RPMI7951 (cell line): ENCODE measurements around the gene TRIM71. TPM values are rescaled to one million over a fixed set of nuclear protein-coding genes. Genes with fewer than 3 reads are reported as not detected.

Experiments
- DNase-seq: peaks from one replicate; pipeline ENCODE4 v3.0.0-alpha.2; 2012; ENCODE audit warnings: low read depth
- total RNA-seq: library from RNA; depleted of rRNA; stranded (reverse); fragments of >200 nt; shearing (Covaris generic); gene quantifications from 2 replicates; pipeline ENCODE4 v1.2.3, GENCODE V29; 2014

Gene TRIM71
- total RNA-seq, 1 experiment from 2014 or later, result not detected

DNA sequence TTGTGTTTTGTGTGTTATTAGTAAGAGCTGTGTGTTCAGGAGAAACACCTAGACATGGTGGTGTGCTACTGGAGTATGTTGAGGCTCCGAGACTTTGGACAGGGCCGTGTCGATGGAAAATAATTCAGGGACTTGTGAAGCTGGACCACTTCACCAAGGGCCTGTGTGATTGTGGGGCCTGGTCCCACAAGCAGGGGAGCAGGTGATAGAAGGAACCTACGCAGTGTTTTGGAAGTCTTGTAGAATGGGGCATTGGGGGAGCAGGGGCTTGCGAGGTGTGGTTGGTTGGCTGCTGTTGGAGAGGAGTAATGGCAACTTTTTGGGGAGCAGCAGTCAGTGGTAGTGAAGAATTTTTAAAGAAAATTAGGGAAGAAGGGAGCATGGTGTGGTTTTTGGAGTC is 48.7 kb downstream of the TRIM71 start:
- DNase-seq, result no peak

DNA sequence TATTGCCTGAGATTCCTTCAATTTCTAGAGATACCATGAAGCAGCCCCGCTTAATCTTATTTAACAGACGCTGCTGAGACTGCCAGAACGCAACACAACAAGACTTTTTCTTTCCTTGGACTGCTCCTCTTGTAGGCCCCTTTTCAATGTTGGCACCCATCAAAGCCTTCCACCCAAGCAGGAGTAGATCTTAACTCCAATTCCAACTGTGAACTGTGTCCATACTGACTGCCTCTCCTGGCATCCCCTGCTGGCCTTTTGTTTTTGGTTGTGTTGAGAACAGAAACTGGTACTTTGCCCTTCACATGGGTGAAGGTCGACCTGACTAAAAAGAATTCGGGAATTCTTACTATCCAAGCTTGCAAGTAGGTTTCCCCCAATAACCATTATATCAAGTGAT is 50.2 kb downstream of the TRIM71 start:
- no peak for DNase-seq

DNA sequence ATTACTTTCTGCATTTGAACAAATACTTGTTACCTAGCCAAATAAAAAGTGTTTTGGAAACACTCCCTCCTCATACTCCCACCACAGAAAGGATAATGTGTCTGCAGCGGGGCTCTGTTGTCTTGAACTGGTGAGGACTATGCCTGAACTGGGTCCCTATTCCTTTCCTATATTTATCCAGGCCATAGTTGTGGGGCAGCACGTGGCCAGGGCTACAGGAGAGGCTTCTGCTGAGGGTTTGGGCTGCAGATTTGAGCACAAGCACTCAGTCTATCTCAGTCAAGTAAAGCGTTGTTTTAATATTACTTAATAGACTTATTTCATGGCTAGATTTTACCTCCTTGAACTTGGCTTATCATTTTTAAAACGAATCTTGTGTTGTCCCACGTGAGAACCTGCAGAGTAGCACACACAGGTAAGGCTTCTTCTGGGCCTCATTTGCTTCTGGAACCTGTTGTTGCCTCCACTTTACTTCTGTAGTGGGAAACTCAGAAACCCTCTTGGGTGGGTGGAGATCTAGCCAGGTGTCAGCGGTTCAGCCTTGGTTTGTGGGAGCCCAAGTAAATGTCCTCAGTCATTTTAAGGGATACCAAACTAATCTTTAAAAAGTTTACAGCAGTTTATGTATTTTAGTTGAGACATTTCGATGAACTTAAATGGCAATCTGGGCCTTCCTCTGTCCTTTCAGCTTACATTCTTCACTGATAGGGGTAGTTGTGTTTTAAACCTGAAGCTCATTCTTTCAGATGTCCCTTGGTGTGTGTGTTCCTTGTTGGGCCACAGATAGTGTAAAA is 51.1 kb downstream of the TRIM71 start:
- no peak for DNase-seq

- no peak for DNase-seq
These were observed 51.8 kb downstream of the TRIM71 start for GRCh38 chr3:32869513-32870047.

- DNase-seq, result no peak
These were observed 52.7 kb downstream of the TRIM71 start for GRCh38 chr3:32870373-32871095.

GRCh38 chr3:32871273-32871672 is 53.5 kb downstream of the TRIM71 start:
- no peak for DNase-seq

DNA sequence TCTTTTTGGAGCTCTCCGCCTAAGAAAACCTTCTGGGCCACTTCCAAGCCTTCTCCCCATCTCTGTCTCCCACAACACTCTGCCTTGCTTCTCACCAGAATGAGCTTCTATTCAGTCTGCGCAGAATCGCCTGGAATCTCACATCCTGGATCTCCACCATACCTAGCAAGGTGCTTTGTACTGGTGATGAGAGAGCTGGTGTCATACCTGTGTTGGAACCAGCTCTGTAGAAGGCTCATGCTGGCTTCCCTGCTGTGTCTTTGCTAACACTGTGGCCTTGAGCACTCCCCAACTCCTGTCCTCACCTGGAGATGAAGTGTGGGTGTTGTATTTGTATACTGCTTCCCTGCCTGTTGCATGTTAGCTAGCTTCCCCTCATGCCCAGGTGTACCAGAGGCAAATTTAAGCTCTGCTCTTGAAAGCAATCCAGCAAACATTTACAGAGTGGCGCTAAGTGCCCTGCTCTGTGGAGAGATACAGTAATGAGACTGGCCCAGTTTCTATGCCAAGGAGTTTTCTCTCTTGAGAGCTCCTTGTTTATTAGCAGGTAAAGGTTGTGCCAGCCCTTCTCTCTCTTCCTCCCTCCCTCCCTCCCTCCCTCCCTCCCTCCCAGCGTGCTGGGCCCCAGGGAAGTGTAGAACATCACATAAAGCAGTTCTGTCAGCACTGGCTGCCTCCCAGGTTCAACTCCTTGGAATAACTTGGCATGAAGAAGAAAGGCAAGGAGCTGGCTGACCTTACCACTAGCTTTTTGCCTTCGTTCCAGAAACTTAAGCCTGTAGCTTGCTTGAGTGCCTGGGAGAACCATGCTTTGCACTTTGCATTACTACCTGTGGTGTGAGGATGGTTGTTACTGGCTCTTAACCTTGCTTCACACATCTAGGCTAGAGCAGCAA is 54.9 kb downstream of the TRIM71 start:
- no peak for DNase-seq

GRCh38 chr3:32873531-32874130 is 55.8 kb downstream of the TRIM71 start:
- no peak for DNase-seq

GRCh38 chr3:32876920-32877319 is 59.1 kb downstream of the TRIM71 start:
- DNase-seq, result no peak

- no peak for DNase-seq
These were observed 59.8 kb downstream of the TRIM71 start for GRCh38 chr3:32877598-32877997.

GRCh38 chr3:32880225-32880624 is 62.4 kb downstream of the TRIM71 start:
- no peak for DNase-seq

DNA sequence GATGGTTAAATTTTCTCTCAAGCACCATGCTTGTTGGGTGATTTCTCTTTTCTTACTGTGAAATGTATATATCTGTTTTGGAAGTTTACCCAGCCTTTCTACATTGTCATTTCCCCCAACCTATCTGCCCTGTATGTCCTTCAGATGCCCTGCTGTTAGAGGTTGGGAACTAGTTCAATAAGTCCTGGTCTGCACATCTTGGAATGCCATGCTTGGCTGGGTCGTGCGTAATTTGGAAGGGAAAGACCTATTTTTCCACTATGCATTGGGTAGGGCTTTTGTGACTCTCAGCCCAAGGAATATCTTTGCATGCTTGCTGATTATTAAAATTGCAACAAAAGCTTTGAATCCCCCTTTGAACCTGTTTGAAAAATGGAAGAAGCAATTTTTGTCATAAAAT is 63.8 kb downstream of the TRIM71 start:
- DNase-seq, result no peak

DNA sequence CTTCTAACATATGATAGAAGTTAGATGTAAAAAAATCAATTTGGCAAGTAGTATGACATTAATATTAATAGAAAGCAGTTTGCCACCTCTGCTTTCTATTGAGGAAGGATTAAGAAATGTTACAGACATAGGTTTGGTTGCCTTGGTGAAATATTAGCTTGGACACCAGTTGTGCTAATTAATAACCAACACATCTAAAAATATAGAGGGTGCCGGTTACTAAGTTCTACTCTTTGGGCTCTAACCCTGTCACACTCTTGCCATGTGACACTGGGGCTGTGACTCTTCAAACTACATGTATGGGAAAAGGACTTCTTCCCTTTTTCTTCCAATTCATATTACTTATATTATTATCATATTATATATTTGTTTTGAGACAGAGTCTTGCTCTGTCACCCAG is 64.4 kb downstream of the TRIM71 start:
- no peak for DNase-seq

- no peak for DNase-seq
These were observed 64.8 kb downstream of the TRIM71 start for GRCh38 chr3:32882603-32883025.

GRCh38 chr3:32883817-32884216 is 66.0 kb downstream of the TRIM71 start:
- no peak for DNase-seq

DNA sequence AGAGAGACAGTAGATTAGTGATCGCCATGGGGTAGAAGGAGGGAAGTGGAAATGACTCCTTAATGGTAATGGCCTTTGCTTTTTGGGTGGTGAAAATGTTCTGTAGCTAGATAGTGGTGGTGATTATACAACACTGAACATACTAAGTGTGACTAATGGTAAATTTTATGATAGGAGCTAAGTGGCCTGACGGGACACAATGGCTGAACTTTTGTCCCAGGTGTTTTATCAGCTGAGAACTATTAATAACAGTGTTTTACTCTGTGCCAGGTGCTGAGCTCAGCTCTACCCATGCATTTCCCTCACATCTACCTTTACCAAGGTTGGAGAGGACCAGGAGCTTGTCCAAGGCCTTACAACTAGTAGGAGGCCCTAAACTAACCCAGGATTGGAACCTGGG is 66.8 kb downstream of the TRIM71 start:
- DNase-seq, result no peak

DNA sequence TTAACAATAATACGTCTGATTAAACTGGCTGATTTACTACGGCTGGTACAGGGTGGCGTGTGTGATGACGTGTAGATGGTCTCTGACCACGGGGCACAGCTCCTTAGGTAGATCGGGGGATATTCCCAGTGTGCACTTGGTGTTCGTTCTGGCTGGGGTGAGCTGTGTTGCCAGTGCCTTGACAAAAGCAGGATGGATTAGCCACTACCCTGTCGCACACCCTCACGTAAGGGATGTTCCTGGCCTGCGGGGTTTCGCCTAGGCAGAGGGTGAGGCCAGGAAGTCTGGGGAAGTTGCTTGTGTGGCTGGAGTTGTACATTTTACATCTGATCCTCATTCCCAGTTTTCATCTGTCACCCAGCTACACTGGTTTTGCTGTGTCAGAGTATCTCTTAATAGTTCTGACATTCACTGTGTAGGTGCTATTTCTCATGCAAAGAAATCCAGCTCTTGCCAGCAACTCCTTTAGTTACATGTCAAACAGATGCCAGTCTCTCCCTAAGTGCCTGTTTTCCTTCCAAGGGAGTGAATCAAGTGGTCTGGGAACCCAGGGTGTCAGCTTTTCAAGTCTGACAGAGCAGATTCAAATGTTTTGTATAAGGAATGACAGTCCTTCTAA is 67.6 kb downstream of the TRIM71 start:
- no peak for DNase-seq

- no peak for DNase-seq
These were observed 68.5 kb downstream of the TRIM71 start for GRCh38 chr3:32886296-32886695.

DNA sequence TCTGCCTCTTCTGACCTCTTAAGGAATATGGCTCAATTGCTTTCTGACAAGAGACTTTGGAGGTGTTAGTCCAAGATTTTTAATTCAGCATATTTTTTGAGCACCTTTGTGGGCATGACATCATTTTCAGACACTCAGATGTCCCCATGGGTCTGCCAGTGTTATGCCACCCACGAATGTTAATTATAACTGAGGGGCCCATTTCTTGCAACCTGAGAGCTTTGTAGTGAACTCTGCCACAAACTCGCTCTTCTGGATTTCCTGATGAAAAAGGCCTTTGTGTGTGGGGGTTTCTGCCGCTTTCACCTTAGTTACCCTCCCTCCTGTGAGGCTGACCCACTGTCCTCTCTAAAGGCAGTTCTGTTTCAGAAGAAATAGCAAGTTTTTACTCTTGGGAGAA is 69.1 kb downstream of the TRIM71 start:
- no peak for DNase-seq

DNA sequence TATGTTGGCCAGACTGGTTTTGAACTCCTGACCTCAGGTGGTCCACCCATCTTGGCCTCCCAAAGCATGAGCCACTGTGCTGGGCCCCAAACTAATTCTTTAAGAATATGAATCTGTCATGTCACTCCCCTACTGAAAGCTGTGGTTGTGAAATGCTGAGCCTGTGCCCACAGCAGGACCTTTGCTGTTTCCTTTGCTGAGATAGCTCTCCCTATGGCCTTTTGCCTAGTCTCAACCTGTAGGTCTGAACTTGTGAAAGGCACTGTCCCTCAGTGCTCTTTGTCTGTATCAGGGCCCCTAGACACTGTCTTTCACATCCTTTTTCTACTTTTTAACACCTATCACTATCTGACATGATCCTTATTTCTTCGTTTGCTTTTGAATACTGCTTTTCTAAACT is 70.9 kb downstream of the TRIM71 start:
- no peak for DNase-seq
